ENCODE data around the gene PCNA. TPM values are rescaled to one million over a fixed set of nuclear protein-coding genes. Genes with fewer than 3 reads are reported as not detected.
A peak's percentile ranks its signal among the peaks of the same experiment; 100 is the strongest.
"Not testable (repeated sequence)": the region's sequence is repeated elsewhere in the genome, so short reads cannot be mapped to it uniquely, and the experiment has no call there.

PCNA gene
- total RNA-seq, 1 donor from 2014 or later, result 87.5 TPM

DNA sequence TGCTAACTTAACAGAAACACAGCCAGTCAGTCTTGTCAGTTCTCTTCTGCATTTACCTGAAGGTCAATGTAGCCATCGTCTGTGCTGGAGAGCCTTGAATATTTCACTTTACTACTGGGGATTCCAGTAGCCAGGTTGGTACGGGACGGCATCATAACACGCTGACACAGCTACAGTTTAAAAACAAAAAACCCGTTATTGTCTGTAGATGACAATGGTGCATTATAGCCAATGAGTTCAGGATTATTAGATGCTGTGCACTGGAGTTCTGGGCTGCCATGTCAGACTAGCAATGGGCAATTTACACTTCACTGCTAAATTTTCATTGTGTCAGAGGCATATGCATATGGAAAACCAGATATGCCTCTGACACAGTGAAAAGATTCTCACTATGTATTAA lies 10.5 kb downstream of the PCNA start:
- DNase-seq (ENCODE audit: low spot score in 2 of 2, unreplicated experiment in 2 of 2), result no peak
- no peak for TF ChIP-seq CTCF (IDR thresholded peaks at IDR 0.05; ENCODE audit: unreplicated experiment)
- H3K9me3 Mint-ChIP-seq, result peaks cover 4% of the 10 kb centered on the region
- H3K27me3 Mint-ChIP-seq (ENCODE audit: low read depth), result no peaks in the 10 kb centered on the region
- H3K27ac Mint-ChIP-seq, result no peak overlapping the region
- no peak overlapping the region for H3K4me3 Mint-ChIP-seq
- peaks cover 22% of the 10 kb centered on the region for H3K36me3 Mint-ChIP-seq
- H3K4me1 Mint-ChIP-seq, result peaks cover 12% of the 10 kb centered on the region

DNA sequence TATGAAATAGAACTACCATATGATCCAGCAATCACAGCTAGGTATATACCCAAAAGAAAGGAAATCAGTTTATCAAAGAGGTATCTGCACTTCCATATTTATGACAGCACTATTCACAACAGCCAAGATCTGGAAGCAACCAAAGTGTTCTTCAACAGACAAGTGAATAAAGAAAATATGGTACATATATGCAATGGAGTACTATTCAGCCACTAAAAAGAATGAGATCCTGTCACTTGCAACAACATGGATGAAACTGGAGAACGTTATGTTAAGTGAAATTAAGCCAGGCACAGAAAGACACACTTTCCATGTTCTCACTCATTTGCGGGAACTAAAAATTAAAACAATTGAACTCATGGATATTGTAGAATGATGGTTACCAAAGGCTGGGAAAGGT lies 15.3 kb downstream of the PCNA start:
- Mint-ChIP-seq H3K9me3 (peaks cover 5% of the 10 kb centered on the region), H3K27me3 (ENCODE audit: low read depth) (no peaks in the 10 kb centered on the region), H3K4me1 (no peaks in the 10 kb centered on the region), H3K27ac (no peak overlapping the region), H3K4me3 (no peak overlapping the region), H3K36me3 (peaks cover 47% of the 10 kb centered on the region)
- no peak for DNase-seq (ENCODE audit: low spot score in 2 of 2, unreplicated experiment in 2 of 2)
- no peak for TF ChIP-seq CTCF (IDR thresholded peaks at IDR 0.05; ENCODE audit: unreplicated experiment)

DNA sequence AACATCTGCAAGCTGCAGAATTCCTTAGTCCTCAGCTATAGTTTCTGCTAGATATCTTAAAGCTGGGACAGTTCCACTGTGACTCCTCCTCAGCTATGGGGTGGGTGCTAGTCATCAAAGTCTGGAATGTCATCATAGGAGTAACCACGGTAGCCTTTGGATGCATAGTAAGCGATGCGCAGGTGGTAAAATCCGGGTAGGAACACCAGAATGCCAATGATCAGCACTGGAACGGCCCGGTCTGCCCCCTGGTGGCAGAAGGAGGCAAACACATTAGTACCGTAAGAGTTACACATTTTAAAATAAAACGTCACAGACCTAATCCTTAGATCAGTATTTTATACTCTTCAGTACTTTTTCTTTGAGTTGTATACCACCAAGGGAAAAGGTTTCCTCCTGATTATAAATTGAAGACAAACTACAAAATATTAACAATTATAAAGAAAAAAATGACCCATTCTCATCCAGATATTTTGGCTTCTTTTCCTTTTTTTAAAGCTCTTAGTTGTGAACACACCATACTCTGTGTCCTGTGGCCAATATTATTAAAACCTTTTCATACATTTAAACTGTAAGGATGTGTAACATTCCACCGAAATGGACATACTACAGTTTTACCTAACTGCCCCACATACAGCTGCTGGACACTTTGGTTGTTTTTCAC lies 18.9 kb downstream of the PCNA start:
- peaks cover 57% of the 10 kb centered on the region for H3K36me3 Mint-ChIP-seq
- peak; percentile 95 for TF ChIP-seq CTCF (IDR thresholded peaks at IDR 0.05; ENCODE audit: unreplicated experiment)
- H3K4me1 Mint-ChIP-seq, result no peaks in the 10 kb centered on the region
- peaks cover 5% of the 10 kb centered on the region for H3K9me3 Mint-ChIP-seq
- peak overlapping the region; percentile 61 for H3K27ac Mint-ChIP-seq
- no peak overlapping the region for H3K4me3 Mint-ChIP-seq
- peak; percentile 46 to 80 for DNase-seq (ENCODE audit: low spot score in 2 of 2, unreplicated experiment in 2 of 2)
- H3K27me3 Mint-ChIP-seq (ENCODE audit: low read depth), result no peaks in the 10 kb centered on the region

GRCh38 chr20:5099909-5100308 lies 19.8 kb downstream of the PCNA start:
- H3K9me3 Mint-ChIP-seq; H3K27ac Mint-ChIP-seq; DNase-seq (ENCODE audit: low spot score in 2 of 2, unreplicated experiment in 2 of 2); H3K4me1 Mint-ChIP-seq; H3K4me3 Mint-ChIP-seq; H3K27me3 Mint-ChIP-seq (ENCODE audit: low read depth): not testable (repeated sequence)
- H3K36me3 Mint-ChIP-seq, result peaks cover 55% of the 10 kb centered on the region

DNA sequence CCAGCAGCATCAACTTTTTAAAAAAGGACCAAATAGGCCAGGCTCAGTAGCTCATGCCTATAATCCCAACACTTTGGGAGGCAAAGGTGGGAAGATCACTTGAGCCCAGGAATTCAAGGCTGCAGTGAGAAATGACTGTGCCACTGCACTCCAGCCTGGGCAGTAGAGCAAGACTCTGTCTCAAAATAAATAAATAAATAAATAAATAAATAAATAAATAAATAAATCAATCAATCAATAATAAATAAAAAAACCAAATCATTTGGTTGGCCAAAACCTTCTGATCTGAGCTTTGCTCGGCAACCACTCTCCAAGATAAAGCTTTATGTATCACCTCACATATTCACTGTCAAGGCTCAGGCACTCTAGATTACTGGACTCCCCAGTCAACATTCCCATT lies 20.7 kb downstream of the PCNA start:
- H3K27ac Mint-ChIP-seq; H3K4me1 Mint-ChIP-seq; H3K27me3 Mint-ChIP-seq (ENCODE audit: low read depth); H3K4me3 Mint-ChIP-seq; DNase-seq (ENCODE audit: low spot score in 2 of 2, unreplicated experiment in 2 of 2); H3K9me3 Mint-ChIP-seq: not testable (repeated sequence)
- H3K36me3 Mint-ChIP-seq, result peaks cover 48% of the 10 kb centered on the region

- Mint-ChIP-seq H3K4me3 (no peak overlapping the region), H3K27me3 (ENCODE audit: low read depth) (no peaks in the 10 kb centered on the region), H3K27ac (no peak overlapping the region), H3K9me3 (no peaks in the 10 kb centered on the region), H3K36me3 (peaks cover 34% of the 10 kb centered on the region), H3K4me1 (no peaks in the 10 kb centered on the region)
- no peak for DNase-seq (ENCODE audit: low spot score in 2 of 2, unreplicated experiment in 2 of 2)
- TF ChIP-seq CTCF (IDR thresholded peaks at IDR 0.05; ENCODE audit: unreplicated experiment), result no peak
Observed at GRCh38 chr20:5096463-5096862, 23.3 kb downstream of the PCNA start.

- Mint-ChIP-seq H3K27ac (no peak overlapping the region), H3K36me3 (peaks cover 34% of the 10 kb centered on the region)
- TF ChIP-seq CTCF (IDR thresholded peaks at IDR 0.05; ENCODE audit: unreplicated experiment), result no peak
Observed at GRCh38 chr20:5095931-5096330, 23.8 kb downstream of the PCNA start.

More at GRCh38 chr20:5095931-5096330, 23.8 kb downstream of the PCNA start:
- Mint-ChIP-seq H3K9me3 (no peaks in the 10 kb centered on the region), H3K27me3 (ENCODE audit: low read depth) (no peaks in the 10 kb centered on the region), H3K4me3 (no peak overlapping the region), H3K4me1 (no peaks in the 10 kb centered on the region)
- DNase-seq (ENCODE audit: low spot score in 2 of 2, unreplicated experiment in 2 of 2), result no peak

All from mesothelial cell of epicardium (in vitro differentiated cells).